ENCODE results near the gene CYP26B1.
"Not testable (repeated sequence)": the region's sequence is repeated elsewhere in the genome, so short reads cannot be mapped to it uniquely, and the experiment has no call there.

Gene CYP26B1

DNA sequence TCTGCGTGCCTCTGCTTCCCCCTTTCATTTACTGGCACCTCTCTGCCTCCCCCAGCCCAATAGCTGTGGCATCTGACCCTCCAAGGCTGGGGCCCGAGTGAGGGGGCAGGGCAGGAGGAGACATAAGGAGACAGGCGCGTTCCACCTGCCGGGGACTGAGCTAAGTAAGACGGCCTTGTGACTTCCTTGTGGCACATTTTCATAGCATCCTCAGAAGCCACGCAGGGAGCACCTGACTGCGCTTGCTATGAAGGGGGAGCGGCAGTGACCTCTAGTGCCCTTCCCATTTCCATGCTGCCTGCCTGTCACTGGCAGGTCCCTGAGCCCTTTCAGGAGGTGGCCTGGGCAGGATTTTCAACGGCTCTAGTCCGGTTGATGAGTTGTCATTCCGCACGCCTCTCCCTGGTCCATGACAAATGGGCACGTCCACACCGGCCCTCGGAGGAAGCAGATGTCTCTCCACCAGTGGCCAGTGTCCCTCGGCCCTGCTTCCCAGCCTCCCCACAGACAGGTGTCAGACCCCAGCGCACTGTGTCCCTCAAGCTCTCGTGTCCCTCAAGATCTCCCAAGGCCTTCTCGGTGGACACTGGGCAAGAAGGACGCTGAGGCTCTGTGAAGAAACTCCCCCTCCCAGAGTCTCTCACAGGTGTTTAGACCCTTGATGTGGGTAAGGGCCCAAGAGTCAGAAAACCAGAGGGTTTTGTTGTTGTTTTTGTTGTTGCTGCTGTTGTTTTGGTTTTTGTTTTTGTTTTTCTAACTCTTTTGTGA, 42.7 kb downstream of the CYP26B1 start:
- no peak for DNase-seq

DNA sequence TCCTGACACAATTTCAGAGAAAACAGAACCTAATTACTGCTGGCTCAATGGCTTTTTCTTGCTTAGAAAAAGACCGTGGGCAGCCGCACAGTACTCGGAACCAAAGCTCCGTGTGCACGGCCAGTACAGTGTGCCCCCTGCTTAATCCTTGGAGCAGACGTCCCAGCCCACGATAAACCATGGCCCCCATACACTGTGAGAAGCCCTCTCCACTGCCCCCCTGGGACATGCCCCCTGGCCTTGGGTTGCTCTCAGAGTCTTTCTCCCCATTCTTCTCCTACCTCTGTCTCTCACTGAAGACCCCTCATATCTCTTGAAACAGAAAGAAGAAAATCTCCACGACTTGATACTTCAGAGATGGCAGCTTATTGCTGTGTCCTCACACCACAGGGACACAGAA, 44.0 kb downstream of the CYP26B1 start:
- no peak for DNase-seq

GRCh38 chr2:72103161-72103560, 44.5 kb downstream of the CYP26B1 start:
- no peak for DNase-seq

- DNase-seq = no peak
Measured at GRCh38 chr2:72098935-72099334, 48.7 kb downstream of the CYP26B1 start.

DNA sequence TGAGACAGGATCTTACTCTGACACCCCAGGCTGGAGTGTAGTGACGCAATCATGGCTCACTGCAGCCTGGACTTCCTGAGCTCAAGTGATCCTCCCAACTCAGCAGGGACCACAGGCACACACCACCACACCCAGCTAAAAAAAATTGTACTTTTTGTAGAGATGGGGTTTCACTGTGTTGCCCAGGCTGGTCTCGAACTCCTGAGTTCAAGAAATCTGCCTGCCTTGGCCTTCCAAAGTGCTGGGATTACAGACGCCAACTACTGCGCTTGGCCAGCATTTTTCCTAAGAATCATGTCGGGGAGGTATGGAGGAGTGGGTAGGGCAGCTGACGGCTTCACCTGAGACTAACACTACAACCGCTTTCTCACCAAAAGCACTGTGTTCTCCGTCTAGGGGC, 50.4 kb downstream of the CYP26B1 start:
- no peak for DNase-seq

DNA sequence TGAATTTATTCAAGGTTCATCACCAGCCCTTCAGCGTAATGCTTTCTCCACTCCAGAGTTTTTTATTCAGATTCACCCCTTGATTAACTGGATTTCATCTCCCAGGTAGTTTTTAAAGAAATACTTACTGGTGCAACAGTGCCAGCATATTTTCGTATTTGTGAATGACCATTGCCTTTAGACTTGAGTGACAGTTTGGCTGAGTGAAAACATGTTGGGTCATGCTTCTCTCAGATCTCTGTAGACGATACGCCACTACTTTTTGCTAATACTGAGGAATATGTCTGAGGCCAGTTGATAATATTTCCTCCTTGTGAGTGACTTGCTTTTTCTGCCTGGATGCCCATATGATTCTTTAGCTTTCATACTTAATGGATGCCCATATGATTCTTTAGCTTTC, 51.5 kb downstream of the CYP26B1 start:
- DNase-seq = no peak

- DNase-seq = no peak
Measured at GRCh38 chr2:72095364-72095763, 52.3 kb downstream of the CYP26B1 start.

DNA sequence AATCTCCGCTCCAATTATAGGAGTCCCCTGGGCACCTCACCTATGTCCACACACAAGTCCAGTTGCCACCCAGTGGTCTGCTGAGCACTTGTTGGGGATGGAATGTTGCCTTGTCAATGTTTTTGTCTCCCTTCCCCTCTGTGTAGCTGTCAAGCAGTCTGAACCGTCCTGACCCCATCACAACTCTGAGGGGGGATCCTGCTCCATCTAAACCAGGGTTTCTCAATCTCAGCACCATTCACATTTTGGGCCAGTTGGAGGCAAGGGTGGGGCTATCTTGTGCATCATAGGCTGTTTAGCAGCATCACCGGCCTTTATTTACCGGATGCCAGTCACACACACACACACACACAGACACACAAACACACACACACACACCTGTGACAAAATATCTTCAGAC, 53.0 kb downstream of the CYP26B1 start:
- DNase-seq = no peak

- no peak for DNase-seq
Measured at GRCh38 chr2:72092111-72092510, 55.6 kb downstream of the CYP26B1 start.

DNA sequence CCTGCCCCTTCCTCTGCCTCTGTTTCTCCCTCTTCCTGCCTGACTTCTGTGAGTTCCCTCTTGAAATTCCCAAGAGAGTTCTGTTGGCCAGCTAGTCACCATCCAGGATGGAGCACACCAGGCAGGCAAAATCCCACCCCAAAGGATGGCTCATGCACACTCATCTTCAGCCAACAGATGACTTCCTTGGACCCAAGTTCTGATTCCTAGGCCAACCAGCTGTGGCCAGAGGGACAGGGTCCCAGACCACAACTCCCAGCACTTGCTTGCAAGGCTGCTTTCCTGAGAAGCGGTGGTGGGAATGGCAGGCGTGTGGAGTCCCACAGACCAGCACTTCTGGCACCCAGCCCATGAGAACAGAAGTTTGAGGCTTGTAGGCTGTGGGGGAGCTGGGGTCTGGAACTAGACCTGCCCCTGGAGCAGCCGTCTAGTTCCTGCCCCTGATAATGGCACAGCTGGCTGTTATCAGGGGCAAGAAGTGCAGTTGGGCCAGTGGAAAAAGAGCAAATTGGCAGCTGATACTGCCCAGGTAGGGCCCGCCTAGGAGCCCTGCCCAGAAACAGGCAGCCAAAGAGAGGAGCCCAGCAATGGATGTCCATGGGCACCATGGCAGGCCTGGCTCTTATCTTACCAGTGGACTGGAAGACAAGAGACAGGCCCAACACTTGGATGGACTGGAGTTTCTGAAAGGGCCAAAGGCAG, 56.7 kb downstream of the CYP26B1 start:
- DNase-seq = no peak

- DNase-seq = no peak
Measured at GRCh38 chr2:72090271-72090720, 57.4 kb downstream of the CYP26B1 start.

DNA sequence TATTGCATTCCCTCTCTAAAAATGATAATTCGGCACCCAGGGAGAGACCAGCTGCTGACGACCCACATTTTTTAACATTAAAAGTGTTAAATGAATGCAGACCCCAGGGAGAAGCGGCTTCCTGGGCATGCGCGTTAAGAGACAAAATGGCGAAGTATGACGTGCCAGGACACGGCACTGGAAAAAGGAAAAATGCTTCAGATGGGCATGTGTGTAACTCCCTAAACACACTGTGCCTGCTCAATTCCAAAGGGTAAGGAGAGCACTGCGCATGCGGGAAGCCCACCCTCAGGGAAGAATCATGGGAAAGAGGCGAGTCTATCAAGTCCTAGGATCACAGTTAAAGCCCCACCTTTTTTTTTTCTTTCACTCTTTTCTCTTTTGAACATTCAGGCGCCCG, 58.1 kb downstream of the CYP26B1 start:
- no peak for DNase-seq

DNA sequence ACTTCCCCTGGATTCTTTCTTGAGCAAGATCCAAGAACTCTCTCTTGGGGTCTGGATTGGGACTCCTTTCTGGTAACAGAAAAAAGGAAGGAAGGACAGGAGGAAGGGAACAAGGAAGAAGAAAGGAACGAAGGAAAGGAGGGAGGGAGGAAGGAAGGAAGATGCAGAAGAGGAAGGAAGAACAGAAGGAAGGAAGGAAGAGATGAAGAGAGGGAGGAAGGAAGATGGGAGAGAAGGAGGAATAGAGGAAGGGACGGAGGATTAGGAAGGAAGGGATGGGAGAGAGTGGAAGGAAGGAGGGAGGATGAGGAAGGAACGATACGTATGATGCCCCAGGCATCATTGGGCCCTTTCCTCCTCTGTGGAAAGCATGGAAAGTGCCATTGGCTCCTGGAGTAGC, 58.6 kb downstream of the CYP26B1 start:
- no peak for DNase-seq

GRCh38 chr2:72086871-72087633, 60.6 kb downstream of the CYP26B1 start:
- not testable (repeated sequence) for DNase-seq

DNA sequence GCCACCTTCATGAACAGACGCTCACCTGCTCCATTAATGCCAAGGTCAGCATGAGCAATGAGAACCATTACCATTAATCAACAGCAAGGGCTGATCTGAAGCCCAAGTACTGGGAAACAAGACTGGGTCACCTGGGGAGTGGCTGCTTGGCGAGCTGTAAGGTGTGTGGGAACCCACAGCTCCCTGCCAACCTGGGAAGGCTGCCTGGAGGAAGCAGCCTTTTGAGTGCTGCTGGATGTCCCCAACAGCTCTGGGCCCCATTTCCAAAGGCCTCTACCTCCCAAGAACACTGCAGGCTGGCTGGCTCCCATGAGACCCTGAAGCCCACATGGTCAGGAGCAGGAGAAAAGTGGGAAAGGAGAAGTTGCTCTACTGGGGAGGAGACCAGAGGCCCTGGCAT, 62.1 kb downstream of the CYP26B1 start:
- no peak for DNase-seq

DNA sequence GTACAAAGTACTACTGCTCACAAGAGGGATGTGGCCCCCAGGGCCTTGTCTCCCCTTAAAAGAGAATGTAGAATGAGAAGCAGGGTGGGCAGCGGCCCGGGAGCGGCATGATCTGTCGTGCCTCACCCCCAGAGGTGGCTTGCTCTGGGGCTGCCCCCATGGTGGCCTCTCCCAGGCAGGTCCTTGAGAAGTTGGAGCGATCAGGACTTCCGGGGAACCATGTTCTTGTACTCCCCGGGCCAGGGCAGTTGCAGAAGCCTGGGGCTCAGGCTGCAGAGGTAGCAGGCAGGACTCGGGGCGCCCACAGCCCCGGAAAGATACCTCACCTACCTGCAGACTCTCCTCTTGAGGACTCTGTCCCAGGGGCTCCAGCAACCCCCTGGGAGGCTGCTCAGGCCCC, 62.6 kb downstream of the CYP26B1 start:
- DNase-seq = no peak

DNA sequence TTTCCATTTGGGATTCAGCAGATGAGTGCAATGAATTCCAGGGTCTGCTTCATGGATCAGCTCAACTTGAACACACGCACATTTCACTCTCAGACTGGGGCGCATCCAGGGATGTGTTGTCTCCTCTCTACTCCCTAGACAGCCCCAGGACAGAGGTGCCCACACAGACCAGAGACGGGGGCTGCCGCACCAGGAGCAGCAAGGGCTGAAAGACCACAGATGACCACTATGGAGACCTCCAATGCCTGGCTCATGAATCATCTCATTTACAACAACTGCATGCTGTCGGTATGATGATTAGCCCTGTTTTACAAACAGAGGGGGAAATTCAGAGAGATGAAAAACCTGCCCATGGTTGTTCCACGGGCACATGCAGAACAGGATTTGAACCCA, 63.1 kb downstream of the CYP26B1 start:
- DNase-seq = no peak

- DNase-seq = no peak
Measured at GRCh38 chr2:72083751-72084583, 63.7 kb downstream of the CYP26B1 start.

GRCh38 chr2:72082887-72083286, 64.8 kb downstream of the CYP26B1 start:
- no peak for DNase-seq

- no peak for DNase-seq
Measured at GRCh38 chr2:72082021-72082601, 65.6 kb downstream of the CYP26B1 start.

GRCh38 chr2:72081451-72081850, 66.2 kb downstream of the CYP26B1 start:
- no peak for DNase-seq
